H1 (cell line): ENCODE measurements around the gene GRM8. TPM values are rescaled to one million over a fixed set of nuclear protein-coding genes. Genes with fewer than 3 reads are reported as not detected.

ENCODE experiments used
- BCL11A ChIP-seq, 2 experiments: IDR thresholded peaks; one replicate each; pipeline ENCODE4 v1.6.1; 2011; ENCODE audit warnings: low read depth in 2 of 2, low read length in 2 of 2, mild to moderate bottlenecking in 2 of 2
- CHD7 ChIP-seq: fragments of 300-600 bp; sonication (generic); IDR thresholded peaks from 2 replicates; pipeline ENCODE4 v1.7.1; 2012; ENCODE audit warnings: low read length, moderate library complexity, mild to moderate bottlenecking, inconsistent platforms; ENCODE audit not compliant: insufficient replicate concordance
- POLR2A ChIP-seq, 2 experiments: IDR thresholded peaks; 1 replicate in 1 of 2; 2 replicates in 1 of 2; pipeline ENCODE4 v1.6.1; 2011; ENCODE audit warnings: low read depth in 2 of 2, low read length in 2 of 2, mild to moderate bottlenecking in 2 of 2; ENCODE audit errors: control extremely low read depth in 1 of 2
- TAF7 ChIP-seq: optimal IDR thresholded peaks from 2 replicates; pipeline ENCODE3; 2011; ENCODE audit warnings: low read depth, mild to moderate bottlenecking, inconsistent platforms, low read length, moderate library complexity, borderline replicate concordance
- TBP ChIP-seq: IDR thresholded peaks from 2 replicates; pipeline ENCODE4 v1.6.1; 2011; ENCODE audit warnings: low read depth, low read length, improper control_type of control experiment
- polyA plus RNA-seq, 7 experiments: library from polyadenylated mRNA; depleted of rRNA in 3 of 7; stranded (reverse) in 5 of 7; unstranded in 2 of 7; fragments of >200 nt in 5 of 7; fragments of 200-250 nt in 2 of 7; gene quantifications; 1 replicate in 5 of 7; 2 replicates in 1 of 7; 4 replicates in 1 of 7; pipeline versions ENCODE4 v1.2.1 to v1.2.3, GENCODE V29; 2011 to 2013; ENCODE audit warnings: missing spikeins in 2 of 7, mixed read lengths in 2 of 7
- total RNA-seq: library from RNA; stranded (reverse); fragmentation: NEBNext Ultra II Directional; extraction: Animal tissue kit (Norgen Biotek cat#: 25700); gene quantifications from 2 replicates; pipeline ENCODE4 v1.2.1, GENCODE V29; 2021

Gene GRM8
- total and polyA plus RNA-seq, 2 of the 8 experiments (the other 6 are each of a cell fraction or from before 2014, with no cell fraction given), result 2.6 to 2.8 TPM

- TF ChIP-seq CHD7 (no peak), BCL11A (IDR thresholded peaks at IDR 0.05; ENCODE audit: low read depth in 2 of 2, low read length in 2 of 2) (no peak), POLR2A (IDR thresholded peaks at IDR 0.05; ENCODE audit: control extremely low read depth in 1 of 2, low read depth in 2 of 2, low read length in 2 of 2) (no peak), TAF7 (no peak), TBP (no peak)
Measured at GRCh38 chr7:126605056-126605455, 647.7 kb downstream of the GRM8 start (continued).
